Measurements from ENCODE around the gene ZNF629. TPM values are rescaled to one million over a fixed set of nuclear protein-coding genes. Genes with fewer than 3 reads are reported as not detected.

Gene ZNF629
- total RNA-seq, 2 experiments from 2014 or later, result 1.0 to 2.5 TPM

- Histone ChIP-seq H3K9me3 (ENCODE audit: low read length) (no peaks in the 10 kb centered on the region), H3K4me3 (ENCODE audit: low read depth, low read length, poor library complexity, severe bottlenecking) (no peak overlapping the region), H3K4me1 (ENCODE audit: insufficient read depth, low read length, poor library complexity, severe bottlenecking) (peaks cover 29% of the 10 kb centered on the region), H3K36me3 (ENCODE audit: insufficient read depth, low read length) (peaks cover 85% of the 10 kb centered on the region), H2AFZ (ENCODE audit: low read length) (no peak overlapping the region), H4K20me1 (ENCODE audit: insufficient read depth, low read length) (no peaks in the 10 kb centered on the region), H3K79me2 (ENCODE audit: insufficient read depth, low read depth, low read length) (peaks cover 14% of the 10 kb centered on the region; the same call in 1 of the 2 replicates), H3K4me2 (ENCODE audit: low read length) (no peak overlapping the region), H3K27ac (ENCODE audit: low read depth, low read length, poor library complexity, severe bottlenecking) (no peak overlapping the region), H3K9me2 (ENCODE audit: insufficient read depth, low read length) (no peaks in the 10 kb centered on the region)
- intact Hi-C loops (cut with micrococcal nuclease; ENCODE audit: unreplicated experiment), result no loop called here
- POLR2A ChIA-PET, result no interaction called here
- DNase-seq (ENCODE audit: low spot score), result no peak
- BruUV-seq (replicated peaks), result no TSS peak
- CTCF ChIA-PET (ENCODE audit: unreplicated experiment), result no interaction called here
- TF ChIP-seq EZH2phosphoT487 (IDR thresholded peaks at IDR 0.05; ENCODE audit: borderline replicate concordance, low read depth, low read length) (no peak), CTCF (conservative IDR thresholded peaks at IDR 0.05; ENCODE audit: low read length) (no peak)
Measured at GRCh38 chr16:30766206-30766932, 20.6 kb downstream of the ZNF629 start.

- Histone ChIP-seq H3K9me2 (ENCODE audit: insufficient read depth, low read length) (no peaks in the 10 kb centered on the region), H4K20me1 (ENCODE audit: insufficient read depth, low read length) (no peaks in the 10 kb centered on the region), H3K4me2 (ENCODE audit: low read length) (no peak overlapping the region), H3K79me2 (ENCODE audit: insufficient read depth, low read depth, low read length) (peaks cover 20% of the 10 kb centered on the region; the same call in 1 of the 2 replicates), H3K9me3 (ENCODE audit: low read length) (no peaks in the 10 kb centered on the region), H3K4me3 (ENCODE audit: low read depth, low read length, poor library complexity, severe bottlenecking) (no peak overlapping the region), H3K36me3 (ENCODE audit: insufficient read depth, low read length) (peaks cover 79% of the 10 kb centered on the region), H3K4me1 (ENCODE audit: insufficient read depth, low read length, poor library complexity, severe bottlenecking) (peaks cover 42% of the 10 kb centered on the region), H3K27ac (ENCODE audit: low read depth, low read length, poor library complexity, severe bottlenecking) (no peak overlapping the region), H2AFZ (ENCODE audit: low read length) (no peak overlapping the region)
- CTCF ChIA-PET (ENCODE audit: unreplicated experiment), result no interaction called here
- TF ChIP-seq CTCF (conservative IDR thresholded peaks at IDR 0.05; ENCODE audit: low read length) (no peak), EZH2phosphoT487 (IDR thresholded peaks at IDR 0.05; ENCODE audit: borderline replicate concordance, low read depth, low read length) (no peak)
- POLR2A ChIA-PET, result interaction anchor here (1.1 kb wide), 1 partner anchor 17 kb away, joined by 3 read pairs; no protein-coding TSS in a partner anchor
- no TSS peak for BruUV-seq (replicated peaks)
- no peak for DNase-seq (ENCODE audit: low spot score)
- intact Hi-C loops (cut with micrococcal nuclease; ENCODE audit: unreplicated experiment), result no loop called here
Measured at GRCh38 chr16:30764816-30765465, 22.1 kb downstream of the ZNF629 start.

GRCh38 chr16:30764086-30764485, 22.9 kb downstream of the ZNF629 start:
- H3K27ac ChIP-seq (ENCODE audit: low read depth, low read length, poor library complexity, severe bottlenecking), result no peak overlapping the region
- POLR2A ChIA-PET, result no interaction called here
- no peak for TF ChIP-seq CTCF (conservative IDR thresholded peaks at IDR 0.05; ENCODE audit: low read length)
- no peak for TF ChIP-seq EZH2phosphoT487 (IDR thresholded peaks at IDR 0.05; ENCODE audit: borderline replicate concordance, low read depth, low read length)
- peaks cover 20% of the 10 kb centered on the region; the same call in 1 of the 2 replicates for H3K79me2 ChIP-seq (ENCODE audit: insufficient read depth, low read depth, low read length)
- no peaks in the 10 kb centered on the region for H3K9me3 ChIP-seq (ENCODE audit: low read length)
- H4K20me1 ChIP-seq (ENCODE audit: insufficient read depth, low read length), result no peaks in the 10 kb centered on the region
- DNase-seq (ENCODE audit: low spot score), result no peak
- CTCF ChIA-PET (ENCODE audit: unreplicated experiment), result no interaction called here
- no peak overlapping the region for H3K4me3 ChIP-seq (ENCODE audit: low read depth, low read length, poor library complexity, severe bottlenecking)
- BruUV-seq (replicated peaks), result no TSS peak
- no peak overlapping the region for H2AFZ ChIP-seq (ENCODE audit: low read length)
- peaks cover 79% of the 10 kb centered on the region for H3K36me3 ChIP-seq (ENCODE audit: insufficient read depth, low read length)
- H3K4me1 ChIP-seq (ENCODE audit: insufficient read depth, low read length, poor library complexity, severe bottlenecking), result peaks cover 51% of the 10 kb centered on the region
- H3K9me2 ChIP-seq (ENCODE audit: insufficient read depth, low read length), result no peaks in the 10 kb centered on the region
- peak overlapping the region; percentile 83 for H3K4me2 ChIP-seq (ENCODE audit: low read length)
- intact Hi-C loops (cut with micrococcal nuclease; ENCODE audit: unreplicated experiment), result no loop called here

All from OCI-LY7 (cell line).